ENCODE data around the gene MAML2. TPM values are rescaled to one million over a fixed set of nuclear protein-coding genes. Genes with fewer than 3 reads are reported as not detected.

Gene MAML2
- total RNA-seq, 3 donors from 2014 or later (not counting 1 experiment from before 2014, with no cell fraction given) = 14.2 to 20.5 (median 16.1) TPM

- H3K9me3 ChIP-seq (ENCODE audit: control insufficient read depth, insufficient read depth, low read length) = no peaks in the 10 kb centered on the region
- peaks cover 3% of the 10 kb centered on the region for H3K4me1 ChIP-seq (ENCODE audit: control insufficient read depth, insufficient read depth, low read length)
- Mint-ChIP-seq H3K4me3 (no peak overlapping the region), H3K4me1 (peaks cover 10 to 17% of the 10 kb centered on the region in 2 donors), H3K27ac (peak overlapping the region in 1 of 2 donors; percentile 42), H3K36me3 (no peaks in the 10 kb centered on the region), H3K9me3 (no peaks in the 10 kb centered on the region), H3K27me3 (ENCODE audit: low read depth in 2 of 2) (no peaks in the 10 kb centered on the region)
- no peak overlapping the region for H3K27ac ChIP-seq (ENCODE audit: low read length)
- no peak for TF ChIP-seq CTCF (IDR thresholded peaks at IDR 0.05)
- no peak for ATAC-seq
- intact Hi-C loops (cut with micrococcal nuclease) = no loop called here
- H3K27me3 ChIP-seq (ENCODE audit: control insufficient read depth, insufficient read depth, low read length) = no peaks in the 10 kb centered on the region
- H3K36me3 ChIP-seq (ENCODE audit: control insufficient read depth, insufficient read depth, low read length) = no peaks in the 10 kb centered on the region
- WGBS (ENCODE audit: insufficient coverage) = 95% methylated on average over 4 of the region's 4 CpGs
- H3K4me3 ChIP-seq (ENCODE audit: low read length) = no peak overlapping the region
- no peak for DNase-seq
Observed at GRCh38 chr11:96079691-96080090, 263.3 kb downstream of the MAML2 start.

GRCh38 chr11:96075532-96075959 lies 267.4 kb downstream of the MAML2 start:
- no peak overlapping the region for H3K27ac ChIP-seq (ENCODE audit: low read length)
- 63% methylated on average over 4 of the region's 5 CpGs for WGBS (ENCODE audit: insufficient coverage)
- ATAC-seq (no peak), DNase-seq (peak in 1 of 2 donors; percentile 20)
- H3K27me3 ChIP-seq (ENCODE audit: control insufficient read depth, insufficient read depth, low read length) = no peaks in the 10 kb centered on the region
- no peak for TF ChIP-seq CTCF (IDR thresholded peaks at IDR 0.05)
- Mint-ChIP-seq H3K27me3 (ENCODE audit: low read depth in 2 of 2) (no peaks in the 10 kb centered on the region), H3K9me3 (no peaks in the 10 kb centered on the region), H3K4me1 (peaks cover 15 to 20% of the 10 kb centered on the region in 2 donors), H3K4me3 (no peak overlapping the region), H3K36me3 (no peaks in the 10 kb centered on the region), H3K27ac (peak overlapping the region; percentile 25 to 32)
- peaks cover 4% of the 10 kb centered on the region for H3K36me3 ChIP-seq (ENCODE audit: control insufficient read depth, insufficient read depth, low read length)
- intact Hi-C loops (cut with micrococcal nuclease) = no loop called here
- H3K4me1 ChIP-seq (ENCODE audit: control insufficient read depth, insufficient read depth, low read length) = peaks cover 3% of the 10 kb centered on the region
- no peak overlapping the region for H3K4me3 ChIP-seq (ENCODE audit: low read length)
- no peaks in the 10 kb centered on the region for H3K9me3 ChIP-seq (ENCODE audit: control insufficient read depth, insufficient read depth, low read length)

GRCh38 chr11:96074551-96075310 lies 268.3 kb downstream of the MAML2 start:
- Histone ChIP-seq H3K4me3 (ENCODE audit: low read length) (no peak overlapping the region), H3K27ac (ENCODE audit: low read length) (no peak overlapping the region), H3K9me3 (ENCODE audit: control insufficient read depth, insufficient read depth, low read length) (no peaks in the 10 kb centered on the region), H3K27me3 (ENCODE audit: control insufficient read depth, insufficient read depth, low read length) (no peaks in the 10 kb centered on the region), H3K36me3 (ENCODE audit: control insufficient read depth, insufficient read depth, low read length) (peaks cover 4% of the 10 kb centered on the region), H3K4me1 (ENCODE audit: control insufficient read depth, insufficient read depth, low read length) (peaks cover 3% of the 10 kb centered on the region)
- DNase-seq (peak in 1 of 2 donors; percentile 24), ATAC-seq (peak in 1 of 3 donors; percentile 36)
- no peak for TF ChIP-seq CTCF (IDR thresholded peaks at IDR 0.05)
- Mint-ChIP-seq H3K9me3 (no peaks in the 10 kb centered on the region), H3K4me3 (no peak overlapping the region), H3K36me3 (no peaks in the 10 kb centered on the region), H3K4me1 (peaks cover 15 to 19% of the 10 kb centered on the region in 2 donors), H3K27ac (peak overlapping the region; percentile 25 to 32), H3K27me3 (ENCODE audit: low read depth in 2 of 2) (no peaks in the 10 kb centered on the region)
- WGBS (ENCODE audit: insufficient coverage) = 78% methylated on average over 9 of the region's 11 CpGs
- intact Hi-C loops (cut with micrococcal nuclease) = no loop called here
